Osteocyte (in vitro differentiated cells): ENCODE results near the gene PIGN. TPM values are rescaled to one million over a fixed set of nuclear protein-coding genes. Genes with fewer than 3 reads are reported as not detected.

Experiments
- DNase-seq: peaks from one replicate; pipeline ENCODE4 v3.0.0; 2021; ENCODE audit warnings: mixed read lengths; ENCODE audit not compliant: unreplicated experiment; ENCODE audit errors: extremely low spot score
- H3K27ac Mint-ChIP-seq: one replicate; pipeline ENCODE4 v1.8.0; 2021; ENCODE audit warnings: mild to moderate bottlenecking, mixed read lengths; ENCODE audit not compliant: unreplicated experiment
- H3K27me3 Mint-ChIP-seq: one replicate; pipeline ENCODE4 v1.8.0; 2021; ENCODE audit warnings: mixed read lengths; ENCODE audit not compliant: unreplicated experiment
- H3K36me3 Mint-ChIP-seq: one replicate; pipeline ENCODE4 v1.8.0; 2021; ENCODE audit warnings: mixed read lengths; ENCODE audit not compliant: unreplicated experiment
- H3K4me1 Mint-ChIP-seq: one replicate; pipeline ENCODE4 v1.8.0; 2021; ENCODE audit warnings: mixed read lengths; ENCODE audit not compliant: unreplicated experiment
- H3K4me3 Mint-ChIP-seq: one replicate; pipeline ENCODE4 v1.8.0; 2021; ENCODE audit warnings: mild to moderate bottlenecking, moderate library complexity, mixed read lengths; ENCODE audit not compliant: unreplicated experiment
- H3K9me3 Mint-ChIP-seq: one replicate; pipeline ENCODE4 v1.8.0; 2021; ENCODE audit warnings: mixed read lengths; ENCODE audit not compliant: unreplicated experiment
- CTCF ChIP-seq: fragments of 200-600 bp; sonication (generic); IDR thresholded peaks from 2 replicates; pipeline ENCODE4 v1.5.0; 2021; ENCODE audit warnings: antibody characterized with exemption, mild to moderate bottlenecking, moderate library complexity
- total RNA-seq: library from RNA; stranded (reverse); gene quantifications from 2 replicates; pipeline ENCODE4 v1.2.1, GENCODE V29; 2021

Gene PIGN
- total RNA-seq, 1 donor from 2014 or later: 39.2 TPM

- no peak for DNase-seq
- Mint-ChIP-seq H3K9me3 (peaks cover 11% of the 10 kb centered on the region), H3K27me3 (no peaks in the 10 kb centered on the region), H3K36me3 (peaks cover 21% of the 10 kb centered on the region), H3K27ac (no peak overlapping the region), H3K4me3 (no peak overlapping the region), H3K4me1 (no peaks in the 10 kb centered on the region)
- no peak for TF ChIP-seq CTCF
Observed at GRCh38 chr18:62211325-62211828, 24.5 kb upstream of the PIGN start.

- no peak for DNase-seq
- Mint-ChIP-seq H3K27ac (no peak overlapping the region), H3K9me3 (peaks cover 11% of the 10 kb centered on the region), H3K27me3 (no peaks in the 10 kb centered on the region), H3K4me1 (no peaks in the 10 kb centered on the region), H3K36me3 (peaks cover 18% of the 10 kb centered on the region), H3K4me3 (no peak overlapping the region)
- no peak for TF ChIP-seq CTCF
Observed at GRCh38 chr18:62210138-62210537, 23.3 kb upstream of the PIGN start.

- Mint-ChIP-seq H3K4me1 (no peaks in the 10 kb centered on the region), H3K27me3 (no peaks in the 10 kb centered on the region), H3K36me3 (peaks cover 14% of the 10 kb centered on the region), H3K4me3 (no peak overlapping the region), H3K9me3 (peaks cover 11% of the 10 kb centered on the region), H3K27ac (no peak overlapping the region)
- no peak for TF ChIP-seq CTCF
- DNase-seq: no peak
Observed at GRCh38 chr18:62209046-62209445, 22.2 kb upstream of the PIGN start.

GRCh38 chr18:62206593-62206992 is 19.7 kb upstream of the PIGN start:
- no peak for DNase-seq
- peaks cover 6% of the 10 kb centered on the region for H3K36me3 Mint-ChIP-seq
- H3K27ac Mint-ChIP-seq: no peak overlapping the region
- H3K4me1 Mint-ChIP-seq: no peaks in the 10 kb centered on the region
- H3K4me3 Mint-ChIP-seq: no peak overlapping the region
- peaks cover 11% of the 10 kb centered on the region for H3K9me3 Mint-ChIP-seq
- TF ChIP-seq CTCF: no peak
- no peaks in the 10 kb centered on the region for H3K27me3 Mint-ChIP-seq

- H3K36me3 Mint-ChIP-seq: peaks cover 6% of the 10 kb centered on the region
- DNase-seq: no peak
- H3K27me3 Mint-ChIP-seq: no peaks in the 10 kb centered on the region
- H3K27ac Mint-ChIP-seq: no peak overlapping the region
- H3K4me1 Mint-ChIP-seq: no peaks in the 10 kb centered on the region
- no peak overlapping the region for H3K4me3 Mint-ChIP-seq
- peaks cover 11% of the 10 kb centered on the region for H3K9me3 Mint-ChIP-seq
- no peak for TF ChIP-seq CTCF
Observed at GRCh38 chr18:62205824-62206223, 19.0 kb upstream of the PIGN start.
